ENCODE results near the gene MSL1.

DNA sequence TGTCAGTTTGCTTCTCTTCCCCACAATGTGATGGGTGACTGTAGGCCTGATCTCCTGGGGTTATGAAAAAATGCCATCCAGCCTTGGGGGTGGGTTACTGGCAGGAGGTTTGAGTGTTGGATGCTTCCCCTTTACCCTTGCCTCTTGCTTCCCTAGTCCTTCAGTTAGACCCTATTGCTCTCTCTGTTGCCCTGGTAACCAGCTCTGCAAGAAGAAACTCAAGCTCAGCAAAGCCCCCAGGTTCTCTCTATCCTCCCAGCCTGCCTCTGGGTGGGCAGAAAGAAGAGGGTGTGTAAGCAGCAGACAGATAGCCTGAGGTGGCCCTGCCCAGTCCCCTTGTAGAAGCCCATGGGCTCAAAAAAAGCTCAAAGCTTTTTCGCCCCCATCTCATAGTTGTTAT lies 52.7 kb downstream of the MSL1 start:
- TF ChIP-seq, protein P1, sequence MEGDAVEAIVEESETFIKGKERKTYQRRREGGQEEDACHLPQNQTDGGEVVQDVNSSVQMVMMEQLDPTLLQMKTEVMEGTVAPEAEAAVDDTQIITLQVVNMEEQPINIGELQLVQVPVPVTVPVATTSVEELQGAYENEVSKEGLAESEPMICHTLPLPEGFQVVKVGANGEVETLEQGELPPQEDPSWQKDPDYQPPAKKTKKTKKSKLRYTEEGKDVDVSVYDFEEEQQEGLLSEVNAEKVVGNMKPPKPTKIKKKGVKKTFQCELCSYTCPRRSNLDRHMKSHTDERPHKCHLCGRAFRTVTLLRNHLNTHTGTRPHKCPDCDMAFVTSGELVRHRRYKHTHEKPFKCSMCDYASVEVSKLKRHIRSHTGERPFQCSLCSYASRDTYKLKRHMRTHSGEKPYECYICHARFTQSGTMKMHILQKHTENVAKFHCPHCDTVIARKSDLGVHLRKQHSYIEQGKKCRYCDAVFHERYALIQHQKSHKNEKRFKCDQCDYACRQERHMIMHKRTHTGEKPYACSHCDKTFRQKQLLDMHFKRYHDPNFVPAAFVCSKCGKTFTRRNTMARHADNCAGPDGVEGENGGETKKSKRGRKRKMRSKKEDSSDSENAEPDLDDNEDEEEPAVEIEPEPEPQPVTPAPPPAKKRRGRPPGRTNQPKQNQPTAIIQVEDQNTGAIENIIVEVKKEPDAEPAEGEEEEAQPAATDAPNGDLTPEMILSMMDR (IDR thresholded peaks at IDR 0.05) = no peak
- TF ChIP-seq EP300 (IDR thresholded peaks at IDR 0.05) (no peak), POLR2AphosphoS5 (IDR thresholded peaks at IDR 0.05) (no peak)

All from sigmoid colon (tissue), 4 donors.